SIG-M5 treated with dmso at 0.1 percent for 504 hours (cell line): ENCODE data around the gene SLC66A1.
"Not testable (repeated sequence)": the region's sequence is repeated elsewhere in the genome, so short reads cannot be mapped to it uniquely, and the experiment has no call there.

ENCODE experiments used
- DNase-seq: peaks from one replicate; lab custom pipeline; 2025; ENCODE audit not compliant: unreplicated experiment; lab: John Stamatoyannopoulos, UW

The SLC66A1 gene

GRCh38 chr1:19304081-19304480, 8.0 kb upstream of the SLC66A1 start:
- DNase-seq: not testable (repeated sequence)

GRCh38 chr1:19305880-19306279, 6.2 kb upstream of the SLC66A1 start:
- DNase-seq: no peak

- no peak for DNase-seq
These were observed 5.2 kb upstream of the SLC66A1 start for GRCh38 chr1:19306941-19307340.

- DNase-seq: no peak
These were observed 4.2 kb upstream of the SLC66A1 start for GRCh38 chr1:19307794-19308508.

- DNase-seq: no peak
These were observed 3.6 kb upstream of the SLC66A1 start for GRCh38 chr1:19308509-19308907.

GRCh38 chr1:19309123-19309813, 2.9 kb upstream of the SLC66A1 start:
- no peak for DNase-seq

GRCh38 chr1:19310061-19310460, 2.1 kb upstream of the SLC66A1 start:
- no peak for DNase-seq

GRCh38 chr1:19310720-19311502, 1.2 kb upstream of the SLC66A1 start:
- DNase-seq: no peak

GRCh38 chr1:19311503-19311930, 609 bp upstream of the SLC66A1 start:
- no peak for DNase-seq

GRCh38 chr1:19312782-19313635, 883 bp downstream of the SLC66A1 start:
- peak; percentile 33 for DNase-seq

- DNase-seq: no peak
These were observed 1.5 kb downstream of the SLC66A1 start for GRCh38 chr1:19313636-19313959.

- peak; percentile 47 for DNase-seq
These were observed 2.1 kb downstream of the SLC66A1 start for GRCh38 chr1:19313961-19314882.

- DNase-seq: peak; percentile 87
These were observed 3.5 kb downstream of the SLC66A1 start for GRCh38 chr1:19315378-19316198.

- no peak for DNase-seq
These were observed 5.2 kb downstream of the SLC66A1 start for GRCh38 chr1:19317126-19317910.

- peak; percentile 90 for DNase-seq
These were observed 7.1 kb downstream of the SLC66A1 start for GRCh38 chr1:19319196-19319595.

GRCh38 chr1:19321071-19321470, 8.9 kb downstream of the SLC66A1 start:
- DNase-seq: no peak

- DNase-seq: no peak
These were observed 10.4 kb downstream of the SLC66A1 start for GRCh38 chr1:19322481-19322880.

GRCh38 chr1:19323987-19324664, 12.0 kb downstream of the SLC66A1 start:
- DNase-seq: no peak
